ENCODE data around the gene HS1BP3. TPM values are rescaled to one million over a fixed set of nuclear protein-coding genes. Genes with fewer than 3 reads are reported as not detected.
A peak's percentile ranks its signal among the peaks of the same experiment; 100 is the strongest.

HS1BP3 gene
- polyA plus RNA-seq, 1 experiment: 14.2 TPM

- TF ChIP-seq CTCF (IDR thresholded peaks at IDR 0.05; ENCODE audit: low read depth, low read length): no peak
- ChIA-PET POLR2A (interaction anchor here (0.5 to 4.4 kb wide), 3 partner anchors 9 to 146 kb away, joined by 3 to 27 read pairs (median 3); partner anchors contain the start of gene RHOB), CTCF (no interaction called here)
- H3K4me3 ChIP-seq (ENCODE audit: low read depth, low read length): no peak overlapping the region
- no peaks in the 10 kb centered on the region for H3K27me3 ChIP-seq (ENCODE audit: control insufficient read depth, insufficient read depth, low read length)
- no peaks in the 10 kb centered on the region; the same call in 1 of the 2 replicates for H3K9me3 ChIP-seq (ENCODE audit: control insufficient read depth, insufficient read depth, low read length)
- DNase-seq (ENCODE audit: low read depth, low spot score): peak; percentile 59
- H3K27ac ChIP-seq (ENCODE audit: low read depth, low read length): peak overlapping the region; percentile 57
These were observed 57.5 kb downstream of the HS1BP3 start for GRCh38 chr2:20593072-20594034.

GRCh38 chr2:20592106-20593071 is 58.5 kb downstream of the HS1BP3 start:
- CTCF ChIA-PET: interaction anchor here (0.8 kb wide), 1 partner anchor 18 kb away, joined by 3 read pairs; no protein-coding TSS in a partner anchor
- POLR2A ChIA-PET: interaction anchor here (0.8 to 4.4 kb wide), 3 partner anchors 8 to 145 kb away, joined by 3 to 27 read pairs (median 20); partner anchors contain the start of gene RHOB
- H3K9me3 ChIP-seq (ENCODE audit: control insufficient read depth, insufficient read depth, low read length): no peaks in the 10 kb centered on the region; the same call in 1 of the 2 replicates
- no peak for TF ChIP-seq CTCF (IDR thresholded peaks at IDR 0.05; ENCODE audit: low read depth, low read length)
- H3K27me3 ChIP-seq (ENCODE audit: control insufficient read depth, insufficient read depth, low read length): no peaks in the 10 kb centered on the region
- no peak overlapping the region for H3K4me3 ChIP-seq (ENCODE audit: low read depth, low read length)
- no peak for DNase-seq (ENCODE audit: low read depth, low spot score)
- H3K27ac ChIP-seq (ENCODE audit: low read depth, low read length): no peak overlapping the region

GRCh38 chr2:20590704-20591515 is 60.0 kb downstream of the HS1BP3 start:
- Histone ChIP-seq H3K27ac (ENCODE audit: low read depth, low read length) (no peak overlapping the region), H3K9me3 (ENCODE audit: control insufficient read depth, insufficient read depth, low read length) (no peaks in the 10 kb centered on the region; the same call in 1 of the 2 replicates), H3K4me3 (ENCODE audit: low read depth, low read length) (no peak overlapping the region), H3K27me3 (ENCODE audit: control insufficient read depth, insufficient read depth, low read length) (no peaks in the 10 kb centered on the region)
- no peak for DNase-seq (ENCODE audit: low read depth, low spot score)
- CTCF ChIA-PET: interaction anchor here (0.9 kb wide), 1 partner anchor 10 kb away, joined by 3 read pairs; no protein-coding TSS in a partner anchor
- no peak for TF ChIP-seq CTCF (IDR thresholded peaks at IDR 0.05; ENCODE audit: low read depth, low read length)
- POLR2A ChIA-PET: interaction anchor here (3.8 kb wide), 1 partner anchor 144 kb away, joined by 20 read pairs; the partner anchor contains the start of gene RHOB

- peak overlapping the region; percentile 47 for H3K27ac ChIP-seq (ENCODE audit: low read depth, low read length)
- no peak for TF ChIP-seq CTCF (IDR thresholded peaks at IDR 0.05; ENCODE audit: low read depth, low read length)
- DNase-seq (ENCODE audit: low read depth, low spot score): no peak
These were observed 60.8 kb downstream of the HS1BP3 start for GRCh38 chr2:20589975-20590703.

More at GRCh38 chr2:20589975-20590703, 60.8 kb downstream of the HS1BP3 start:
- CTCF ChIA-PET: interaction anchor here (1.3 kb wide), 1 partner anchor 8 kb away, joined by 4 read pairs; no protein-coding TSS in a partner anchor
- POLR2A ChIA-PET: interaction anchor here (3.8 kb wide), 1 partner anchor 143 kb away, joined by 20 read pairs; the partner anchor contains the start of gene RHOB
- Histone ChIP-seq H3K27me3 (ENCODE audit: control insufficient read depth, insufficient read depth, low read length) (no peaks in the 10 kb centered on the region), H3K9me3 (ENCODE audit: control insufficient read depth, insufficient read depth, low read length) (no peaks in the 10 kb centered on the region; the same call in 1 of the 2 replicates), H3K4me3 (ENCODE audit: low read depth, low read length) (no peak overlapping the region)
